DND-41 (cell line): ENCODE measurements around the gene ARPIN.
"Not testable (repeated sequence)": the region's sequence is repeated elsewhere in the genome, so short reads cannot be mapped to it uniquely, and the experiment has no call there.

Experiments
- ATAC-seq: fragments of 200-7000 bp; cut with Tn5 transposase; 3 replicates; pipeline ENCODE4 v1.9.1; 2021; ENCODE audit warnings: low read depth; ENCODE audit not compliant: insufficient read depth
- DNase-seq: peaks from one replicate; pipeline ENCODE4 v3.0.0-alpha.2; 2020
- H2AFZ ChIP-seq: 2 replicates; pipeline ENCODE4 v1.6.0; 2012; ENCODE audit warnings: low read depth, low read length
- H3K27ac ChIP-seq: 2 replicates; pipeline ENCODE4 v1.5.1; 2012; ENCODE audit warnings: low read length, inconsistent platforms
- H3K27me3 ChIP-seq: fragments of 200-600 bp; sonication (generic); 2 replicates; pipeline ENCODE4 v1.6.0; 2012; ENCODE audit warnings: low read length, mild to moderate bottlenecking, inconsistent platforms; ENCODE audit not compliant: insufficient read depth, poor library complexity
- H3K36me3 ChIP-seq: 2 replicates; pipeline ENCODE4 v1.5.1; 2012; ENCODE audit warnings: low read length, inconsistent platforms; ENCODE audit not compliant: insufficient read depth
- H3K4me1 ChIP-seq: 2 replicates; pipeline ENCODE4 v1.5.1; 2012; ENCODE audit warnings: mild to moderate bottlenecking, low read length; ENCODE audit not compliant: insufficient read depth
- H3K4me2 ChIP-seq: 2 replicates; pipeline ENCODE4 v1.6.0; 2012; ENCODE audit warnings: mild to moderate bottlenecking, moderate library complexity, low read length, inconsistent platforms; ENCODE audit not compliant: insufficient read depth
- H3K4me3 ChIP-seq, 2 experiments: fragments of 200-600 bp in 1 of 2; shearing (Covaris generic) in 1 of 2; 2 replicates each; pipeline ENCODE4 v1.5.1; 2012 to 2016; ENCODE audit warnings: inconsistent platforms in 2 of 2, low read length in 2 of 2, mild to moderate bottlenecking in 2 of 2, low read depth in 1 of 2, moderate library complexity in 1 of 2
- H3K79me2 ChIP-seq: 2 replicates; pipeline ENCODE4 v1.6.0; 2012; ENCODE audit warnings: low read length, inconsistent platforms; ENCODE audit not compliant: insufficient read depth
- H3K9ac ChIP-seq: 2 replicates; pipeline ENCODE4 v1.6.0; 2012; ENCODE audit warnings: low read depth, mild to moderate bottlenecking, inconsistent platforms, low read length, moderate library complexity
- H3K9me3 ChIP-seq: 2 replicates; pipeline ENCODE4 v1.5.1; 2012; ENCODE audit warnings: low read length, moderate library complexity, mild to moderate bottlenecking, inconsistent platforms; ENCODE audit not compliant: insufficient read depth, severe bottlenecking
- H4K20me1 ChIP-seq: 2 replicates; pipeline ENCODE4 v1.6.0; 2012; ENCODE audit warnings: low read length; ENCODE audit not compliant: insufficient read depth
- EZH2 ChIP-seq: IDR thresholded peaks from 3 replicates; pipeline ENCODE4 v1.6.1; 2012; ENCODE audit warnings: borderline replicate concordance, low read depth, mild to moderate bottlenecking, moderate library complexity, low read length, inconsistent platforms; ENCODE audit not compliant: severe bottlenecking
- TF ChIP-seq, protein P1 (sequence below): IDR thresholded peaks from 2 replicates; pipeline ENCODE4 v1.5.1; 2012; ENCODE audit warnings: borderline replicate concordance, low read length, moderate library complexity, mild to moderate bottlenecking; ENCODE audit not compliant: poor library complexity, severe bottlenecking; ENCODE audit errors: extremely low read depth

Gene ARPIN

DNA sequence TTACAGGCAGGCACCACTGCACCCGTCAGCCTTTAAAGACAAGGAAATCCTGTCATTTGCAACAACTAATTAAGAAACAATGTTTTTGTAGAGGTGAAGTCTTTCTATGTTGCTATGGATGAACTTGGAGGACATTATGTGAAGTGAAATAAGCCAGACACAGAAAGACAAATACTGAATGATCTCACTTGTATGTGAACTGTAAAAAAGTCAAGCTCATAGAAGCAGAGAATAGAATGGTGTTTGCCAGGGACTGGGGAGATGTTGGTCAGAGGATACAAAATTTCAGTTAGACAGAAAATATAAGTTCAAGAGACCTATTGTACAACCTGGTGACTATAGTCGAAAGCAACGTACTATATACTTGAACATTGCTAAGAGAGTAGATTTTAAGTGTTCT is 27.2 kb upstream of the ARPIN start:
- Histone ChIP-seq H3K9me3 (no peaks in the 10 kb centered on the region), H2AFZ (no peak overlapping the region), H3K27me3 (peaks cover 4% of the 10 kb centered on the region), H3K4me3 (no peak overlapping the region), H3K36me3 (no peaks in the 10 kb centered on the region), H3K4me2 (no peak overlapping the region), H3K9ac (no peak overlapping the region), H4K20me1 (no peaks in the 10 kb centered on the region), H3K4me1 (peaks cover 12% of the 10 kb centered on the region), H3K79me2 (no peaks in the 10 kb centered on the region), H3K27ac (no peak overlapping the region)
- no peak for TF ChIP-seq EZH2
- TF ChIP-seq, protein P1, sequence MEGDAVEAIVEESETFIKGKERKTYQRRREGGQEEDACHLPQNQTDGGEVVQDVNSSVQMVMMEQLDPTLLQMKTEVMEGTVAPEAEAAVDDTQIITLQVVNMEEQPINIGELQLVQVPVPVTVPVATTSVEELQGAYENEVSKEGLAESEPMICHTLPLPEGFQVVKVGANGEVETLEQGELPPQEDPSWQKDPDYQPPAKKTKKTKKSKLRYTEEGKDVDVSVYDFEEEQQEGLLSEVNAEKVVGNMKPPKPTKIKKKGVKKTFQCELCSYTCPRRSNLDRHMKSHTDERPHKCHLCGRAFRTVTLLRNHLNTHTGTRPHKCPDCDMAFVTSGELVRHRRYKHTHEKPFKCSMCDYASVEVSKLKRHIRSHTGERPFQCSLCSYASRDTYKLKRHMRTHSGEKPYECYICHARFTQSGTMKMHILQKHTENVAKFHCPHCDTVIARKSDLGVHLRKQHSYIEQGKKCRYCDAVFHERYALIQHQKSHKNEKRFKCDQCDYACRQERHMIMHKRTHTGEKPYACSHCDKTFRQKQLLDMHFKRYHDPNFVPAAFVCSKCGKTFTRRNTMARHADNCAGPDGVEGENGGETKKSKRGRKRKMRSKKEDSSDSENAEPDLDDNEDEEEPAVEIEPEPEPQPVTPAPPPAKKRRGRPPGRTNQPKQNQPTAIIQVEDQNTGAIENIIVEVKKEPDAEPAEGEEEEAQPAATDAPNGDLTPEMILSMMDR = no peak
- DNase-seq = no peak
- no peak for ATAC-seq

GRCh38 chr15:89939377-89939776 is 26.6 kb upstream of the ARPIN start:
- H3K79me2 ChIP-seq, H3K9me3 ChIP-seq, ATAC-seq, H2AFZ ChIP-seq, H3K36me3 ChIP-seq, H4K20me1 ChIP-seq, H3K27ac ChIP-seq, H3K9ac ChIP-seq, H3K4me3 ChIP-seq, DNase-seq, H3K27me3 ChIP-seq, H3K4me2 ChIP-seq: not testable (repeated sequence)
- peaks cover 12% of the 10 kb centered on the region for H3K4me1 ChIP-seq

DNA sequence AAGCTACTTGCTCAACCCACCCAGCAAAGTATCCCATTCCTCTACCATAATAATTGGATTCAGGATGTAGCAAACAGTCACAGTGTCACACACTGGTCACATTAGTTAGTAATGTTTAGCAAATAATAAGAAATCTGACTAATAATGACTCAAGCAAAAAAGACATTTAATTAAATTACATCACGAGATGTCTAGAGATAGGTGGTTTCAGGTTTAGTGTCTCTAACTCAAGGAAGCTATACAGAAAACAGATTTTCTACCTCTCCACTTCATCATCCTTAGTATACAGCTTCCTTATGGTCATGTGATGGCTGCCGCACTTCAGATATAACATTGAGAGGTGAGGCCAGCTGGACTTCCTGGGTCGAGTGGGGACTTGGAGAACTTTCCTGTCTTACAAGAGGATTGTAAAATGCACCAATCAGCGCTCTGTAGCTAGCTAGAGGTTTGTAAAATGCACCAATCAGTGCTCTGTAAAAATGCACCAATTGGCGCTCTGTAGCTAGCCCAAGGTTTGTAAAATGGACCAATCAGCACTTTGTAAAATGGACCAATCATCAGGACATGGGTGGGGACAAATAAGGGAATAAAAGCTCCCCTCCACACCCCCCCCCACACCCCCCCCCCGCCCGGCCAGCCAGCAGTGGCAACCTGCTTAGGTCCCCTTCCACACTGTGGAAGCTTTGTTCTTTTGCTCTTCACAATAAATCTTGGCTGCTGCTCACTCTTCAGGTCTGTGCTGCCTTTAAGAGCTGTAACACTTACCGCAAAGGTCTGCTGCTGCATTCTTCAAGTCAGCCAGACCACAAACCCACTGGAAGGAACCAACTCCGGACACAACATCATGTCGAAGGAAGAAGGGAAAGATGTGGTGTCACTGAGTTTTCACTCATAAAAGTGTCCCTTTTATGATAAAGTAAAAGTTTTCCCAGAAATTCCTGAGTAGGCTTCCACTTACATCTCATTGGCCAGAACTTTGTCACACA is 24.9 kb upstream of the ARPIN start:
- no peak overlapping the region for H3K9ac ChIP-seq
- H3K4me1 ChIP-seq = peaks cover 12% of the 10 kb centered on the region
- DNase-seq (no peak), ATAC-seq (no peak)
- H3K4me2 ChIP-seq = no peak overlapping the region
- H3K36me3 ChIP-seq = no peaks in the 10 kb centered on the region
- H3K9me3 ChIP-seq = no peaks in the 10 kb centered on the region
- no peaks in the 10 kb centered on the region for H3K79me2 ChIP-seq
- no peak overlapping the region for H2AFZ ChIP-seq
- H3K27ac ChIP-seq = no peak overlapping the region
- peaks cover 4% of the 10 kb centered on the region for H3K27me3 ChIP-seq
- H3K4me3 ChIP-seq = no peak overlapping the region
- TF ChIP-seq, protein P1 = no peak
- no peak for TF ChIP-seq EZH2
- no peaks in the 10 kb centered on the region for H4K20me1 ChIP-seq

- DNase-seq (no peak), ATAC-seq (no peak)
- TF ChIP-seq EZH2 = no peak
- TF ChIP-seq, protein P1 = no peak
- Histone ChIP-seq H3K36me3 (no peaks in the 10 kb centered on the region), H3K79me2 (no peaks in the 10 kb centered on the region), H3K4me2 (no peak overlapping the region), H3K27ac (no peak overlapping the region), H3K4me1 (peaks cover 12% of the 10 kb centered on the region), H4K20me1 (no peaks in the 10 kb centered on the region), H3K9me3 (no peaks in the 10 kb centered on the region), H3K9ac (no peak overlapping the region), H3K4me3 (no peak overlapping the region), H2AFZ (no peak overlapping the region), H3K27me3 (peaks cover 4% of the 10 kb centered on the region)
Measured at GRCh38 chr15:89936786-89937265, 24.1 kb upstream of the ARPIN start.
